Measurements from ENCODE around the gene NECAB3. TPM values are rescaled to one million over a fixed set of nuclear protein-coding genes. Genes with fewer than 3 reads are reported as not detected.

Gene NECAB3
- total and polyA plus RNA-seq, 2 of the 13 experiments (the other 11 are each of a cell fraction or from before 2014, with no cell fraction given): 61.5 to 65.5 TPM

GRCh38 chr20:33686100-33686983 is 12.1 kb upstream of the NECAB3 start, which contains the start of gene E2F1 (continued):
- TF ChIP-seq ZNF281 (CRISPR knock-in tag; IDR thresholded peaks at IDR 0.05; ENCODE audit: borderline replicate concordance) (peak; percentile 56; the same call in 1 of the 2 replicates), RXRA (CRISPR knock-in tag; IDR thresholded peaks at IDR 0.05) (peak; percentile 11; the same call in 1 of the 2 replicates), ZNF512B (CRISPR knock-in tag; IDR thresholded peaks at IDR 0.05; ENCODE audit: borderline replicate concordance) (no peak), KDM2A (CRISPR knock-in tag; IDR thresholded peaks at IDR 0.05; ENCODE audit: borderline replicate concordance, low read depth) (peak; percentile 80; the same call in 1 of the 2 replicates), ZC3H13 (CRISPR knock-in tag; IDR thresholded peaks at IDR 0.05) (peak; percentile 98), ZNF142 (CRISPR knock-in tag; IDR thresholded peaks at IDR 0.05) (no peak), ZBTB14 (CRISPR knock-in tag; IDR thresholded peaks at IDR 0.05) (no peak; the same call in 1 of the 2 replicates), ZNF460 (CRISPR knock-in tag; IDR thresholded peaks at IDR 0.05; ENCODE audit: borderline replicate concordance) (no peak), CEBPZ (IDR thresholded peaks at IDR 0.05; ENCODE audit: low read length) (no peak), NR2F2 (IDR thresholded peaks at IDR 0.05; ENCODE audit: borderline replicate concordance, low read depth) (0 out of 2 replicates have a peak, but pooled peaks have one; percentile 18)
